Hematopoietic multipotent progenitor cell treated with erythropoietin and hydrocortisone succinate and interleukin-3 and kit ligand, for 6 days (in vitro differentiated cells): ENCODE measurements around the gene RGS7BP.
A peak's percentile ranks its signal among the peaks of the same experiment; 100 is the strongest.

Experiments
- DNase-seq: peaks from one replicate; pipeline ENCODE4 v3.0.0-alpha.2; 2015

The RGS7BP gene

GRCh38 chr5:64637144-64637543, 131.3 kb downstream of the RGS7BP start:
- DNase-seq: peak; percentile 50

- no peak for DNase-seq
Measured at GRCh38 chr5:64637837-64638443, 132.1 kb downstream of the RGS7BP start.

GRCh38 chr5:64644831-64645230, 139.0 kb downstream of the RGS7BP start:
- no peak for DNase-seq

- DNase-seq: no peak
Measured at GRCh38 chr5:64646169-64646568, 140.4 kb downstream of the RGS7BP start.

- no peak for DNase-seq
Measured at GRCh38 chr5:64649512-64649911, 143.7 kb downstream of the RGS7BP start.

GRCh38 chr5:64653766-64654560, 148.1 kb downstream of the RGS7BP start:
- no peak for DNase-seq

- DNase-seq: no peak
Measured at GRCh38 chr5:64654561-64654938, 148.7 kb downstream of the RGS7BP start.

- no peak for DNase-seq
Measured at GRCh38 chr5:64655596-64655995, 149.8 kb downstream of the RGS7BP start.

GRCh38 chr5:64659289-64659688, 153.5 kb downstream of the RGS7BP start:
- DNase-seq: no peak
